Duodenal mucosa (tissue), 2 donors: Measurements from ENCODE around the gene RPS6KA1.
"Not testable (repeated sequence)": the region's sequence is repeated elsewhere in the genome, so short reads cannot be mapped to it uniquely, and the experiment has no call there.

ENCODE experiments used
- H3K27ac ChIP-seq: one replicate; pipeline ENCODE4 v1.7.0; 2013; ENCODE audit warnings: low read depth, low read length
- H3K27me3 ChIP-seq, 2 donors: one replicate each; pipeline ENCODE4 v1.7.0; 2013; ENCODE audit warnings: low read length in 2 of 2, control low read depth in 1 of 2; ENCODE audit not compliant: insufficient read depth in 2 of 2, control insufficient read depth in 1 of 2
- H3K36me3 ChIP-seq, 2 donors: one replicate each; pipeline ENCODE4 v1.7.0; 2013; ENCODE audit warnings: low read length in 2 of 2, control low read depth in 1 of 2; ENCODE audit not compliant: insufficient read depth in 2 of 2, control insufficient read depth in 1 of 2
- H3K4me1 ChIP-seq, 2 donors: one replicate each; pipeline ENCODE4 v1.7.0; 2013; ENCODE audit warnings: low read length in 2 of 2, control low read depth in 1 of 2; ENCODE audit not compliant: insufficient read depth in 2 of 2, control insufficient read depth in 1 of 2
- H3K4me3 ChIP-seq, 2 donors: one replicate each; pipeline ENCODE4 v1.7.0; 2013; ENCODE audit warnings: low read length in 2 of 2, low read depth in 1 of 2
- H3K9ac ChIP-seq, 2 donors: one replicate each; pipeline ENCODE4 v1.7.0; 2013; ENCODE audit warnings: low read length in 2 of 2, low read depth in 1 of 2
- H3K9me3 ChIP-seq, 2 donors: one replicate each; pipeline ENCODE4 v1.7.0; 2013; ENCODE audit warnings: low read length in 2 of 2, control low read depth in 1 of 2; ENCODE audit not compliant: control insufficient read depth in 1 of 2

Gene RPS6KA1

GRCh38 chr1:26583646-26584485 lies 54.3 kb downstream of the RPS6KA1 start:
- Histone ChIP-seq H3K4me3 (no peak overlapping the region), H3K27me3 (no peaks in the 10 kb centered on the region), H3K36me3 (no peaks in the 10 kb centered on the region), H3K9me3 (peaks cover 0 to 4% of the 10 kb centered on the region in 2 donors), H3K27ac (no peak overlapping the region), H3K9ac (no peak overlapping the region), H3K4me1 (no peaks in the 10 kb centered on the region)

GRCh38 chr1:26584588-26584987 lies 55.0 kb downstream of the RPS6KA1 start:
- not testable (repeated sequence) for H3K36me3 ChIP-seq, H3K9ac ChIP-seq, H3K27me3 ChIP-seq, H3K27ac ChIP-seq, H3K4me1 ChIP-seq, H3K4me3 ChIP-seq, H3K9me3 ChIP-seq

DNA sequence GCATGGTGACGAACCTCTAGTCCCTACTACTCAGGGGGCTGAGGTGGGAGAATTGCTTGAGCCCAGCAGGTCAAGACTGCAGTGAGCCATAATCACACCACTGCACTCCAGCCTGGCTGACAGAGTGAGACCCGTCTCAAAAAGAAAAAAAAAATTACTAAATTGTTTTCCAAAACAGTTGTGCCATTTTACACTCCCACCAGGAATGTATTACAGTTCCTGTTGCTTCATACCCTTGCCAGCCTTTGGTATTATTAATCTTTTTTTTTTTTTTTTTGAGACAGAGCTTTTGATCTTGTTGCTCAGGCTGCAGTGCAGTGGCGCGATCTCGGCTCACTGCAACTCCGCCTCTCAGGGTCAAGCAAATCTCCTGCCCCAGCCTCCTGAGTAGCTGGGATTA lies 55.9 kb downstream of the RPS6KA1 start:
- Histone ChIP-seq H3K9ac (no peak overlapping the region), H3K27ac (no peak overlapping the region), H3K9me3 (peaks cover 0 to 8% of the 10 kb centered on the region in 2 donors), H3K4me3 (no peak overlapping the region), H3K27me3 (no peaks in the 10 kb centered on the region), H3K4me1 (no peaks in the 10 kb centered on the region), H3K36me3 (no peaks in the 10 kb centered on the region)

GRCh38 chr1:26593385-26593784 lies 63.8 kb downstream of the RPS6KA1 start:
- Histone ChIP-seq H3K9me3 (peaks cover 0 to 8% of the 10 kb centered on the region in 2 donors), H3K27ac (no peak overlapping the region), H3K36me3 (no peaks in the 10 kb centered on the region), H3K4me1 (no peaks in the 10 kb centered on the region), H3K27me3 (no peaks in the 10 kb centered on the region), H3K4me3 (no peak overlapping the region), H3K9ac (no peak overlapping the region)

DNA sequence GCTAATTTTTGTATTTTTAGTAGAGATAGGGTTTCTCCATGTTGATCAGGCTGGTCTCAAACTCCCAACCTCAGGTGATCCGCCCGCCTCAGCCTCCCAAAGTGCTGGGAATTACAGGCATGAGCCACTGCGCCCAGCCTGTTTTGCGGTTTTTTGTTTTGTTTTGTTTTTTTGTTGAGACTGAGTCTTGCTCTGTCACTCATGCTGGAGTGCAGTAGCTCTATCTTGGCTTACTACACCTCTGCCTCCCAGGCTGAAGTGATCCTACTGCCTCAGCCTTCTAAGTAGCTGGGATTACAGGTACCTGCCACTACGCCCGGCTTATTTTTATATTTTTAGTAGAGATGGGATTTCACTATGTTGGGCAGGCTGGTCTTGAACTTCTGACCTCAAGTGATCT lies 65.0 kb downstream of the RPS6KA1 start:
- not testable (repeated sequence) for H3K27me3 ChIP-seq, H3K9ac ChIP-seq, H3K27ac ChIP-seq, H3K36me3 ChIP-seq, H3K9me3 ChIP-seq, H3K4me3 ChIP-seq, H3K4me1 ChIP-seq

DNA sequence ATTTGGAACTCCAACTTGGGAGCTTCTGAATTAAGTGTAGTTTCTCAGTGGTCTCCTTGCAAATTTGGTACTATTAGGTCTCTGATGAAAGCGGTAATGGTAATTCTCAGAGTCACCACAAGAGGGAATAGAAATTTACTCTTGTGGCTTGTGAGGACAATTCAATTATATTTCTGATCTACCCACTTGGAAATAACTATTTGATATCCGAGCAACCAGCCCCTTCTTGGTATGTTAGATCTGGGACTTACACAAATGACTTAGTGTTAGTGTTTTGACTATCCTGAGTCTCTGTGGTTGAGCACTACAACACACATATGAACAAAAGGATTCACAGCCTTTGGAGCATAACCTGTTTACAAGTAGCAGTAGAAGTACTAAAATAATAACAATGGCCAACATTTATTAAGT lies 68.1 kb downstream of the RPS6KA1 start:
- H3K4me1 ChIP-seq, result no peaks in the 10 kb centered on the region
- no peaks in the 10 kb centered on the region for H3K36me3 ChIP-seq
- no peaks in the 10 kb centered on the region for H3K27me3 ChIP-seq
- H3K4me3 ChIP-seq, result no peak overlapping the region
- H3K9me3 ChIP-seq, result no peaks in the 10 kb centered on the region
- H3K9ac ChIP-seq, result no peak overlapping the region
- no peak overlapping the region for H3K27ac ChIP-seq

GRCh38 chr1:26598890-26599289 lies 69.3 kb downstream of the RPS6KA1 start:
- Histone ChIP-seq H3K4me1 (no peaks in the 10 kb centered on the region), H3K9me3 (no peaks in the 10 kb centered on the region), H3K27me3 (no peaks in the 10 kb centered on the region), H3K27ac (no peak overlapping the region), H3K9ac (no peak overlapping the region), H3K4me3 (no peak overlapping the region), H3K36me3 (no peaks in the 10 kb centered on the region)

- no peak overlapping the region for H3K9ac ChIP-seq
- no peaks in the 10 kb centered on the region for H3K36me3 ChIP-seq
- no peaks in the 10 kb centered on the region for H3K9me3 ChIP-seq
- H3K27me3 ChIP-seq, result no peaks in the 10 kb centered on the region
- H3K4me3 ChIP-seq, result no peak overlapping the region
- H3K4me1 ChIP-seq, result no peaks in the 10 kb centered on the region
- no peak overlapping the region for H3K27ac ChIP-seq
Observed at GRCh38 chr1:26602378-26602959, 72.9 kb downstream of the RPS6KA1 start.

DNA sequence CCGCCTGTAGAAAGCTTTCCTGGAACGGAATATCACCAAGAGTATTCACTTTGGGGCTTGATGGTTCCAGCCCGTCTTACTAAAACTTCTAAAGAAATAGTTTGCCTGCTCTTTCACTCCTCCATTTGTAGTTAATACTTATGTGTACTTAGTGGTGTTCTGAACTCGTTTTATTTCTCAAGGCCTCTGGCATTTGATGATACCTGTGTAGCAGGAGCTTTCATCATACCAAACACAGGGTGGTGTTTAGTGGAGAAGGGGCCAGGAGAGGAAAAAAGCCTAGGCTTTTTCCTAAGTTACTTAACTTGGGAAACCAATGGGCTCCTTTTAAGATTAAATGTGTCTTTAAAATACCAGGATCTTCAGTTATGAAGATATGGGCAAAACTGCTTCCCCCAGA lies 74.3 kb downstream of the RPS6KA1 start:
- H3K9ac ChIP-seq, result no peak overlapping the region
- no peak overlapping the region for H3K4me3 ChIP-seq
- H3K9me3 ChIP-seq, result no peaks in the 10 kb centered on the region
- H3K36me3 ChIP-seq, result no peaks in the 10 kb centered on the region
- no peaks in the 10 kb centered on the region for H3K4me1 ChIP-seq
- H3K27ac ChIP-seq, result no peak overlapping the region
- no peaks in the 10 kb centered on the region for H3K27me3 ChIP-seq

DNA sequence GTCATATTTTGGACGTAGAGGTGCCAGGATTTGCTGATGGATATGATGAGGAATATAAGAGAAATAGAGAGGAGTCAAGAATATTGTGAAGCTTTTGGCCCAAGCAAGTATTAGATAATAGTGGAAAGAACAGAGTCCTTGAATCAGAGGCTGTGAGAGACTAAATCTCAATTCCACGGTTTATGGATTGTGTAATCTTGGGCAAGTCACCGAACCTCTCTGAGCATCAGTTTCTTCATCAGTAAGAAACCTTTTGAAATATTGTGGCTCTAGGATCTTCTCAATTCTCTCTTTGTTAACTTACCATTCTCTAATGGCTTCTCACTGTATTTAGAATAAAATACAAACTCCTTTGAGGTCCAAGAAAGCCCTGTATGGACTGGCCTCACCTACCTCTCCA lies 77.6 kb downstream of the RPS6KA1 start:
- Histone ChIP-seq H3K27ac (no peak overlapping the region), H3K36me3 (no peaks in the 10 kb centered on the region), H3K27me3 (no peaks in the 10 kb centered on the region), H3K4me1 (no peaks in the 10 kb centered on the region), H3K4me3 (no peak overlapping the region), H3K9ac (no peak overlapping the region), H3K9me3 (no peaks in the 10 kb centered on the region)
